ENCODE data around the gene ACVR2B. TPM values are rescaled to one million over a fixed set of nuclear protein-coding genes. Genes with fewer than 3 reads are reported as not detected.

Gene ACVR2B
- total RNA-seq, 2 donors from 2014 or later: 108 to 112 TPM

GRCh38 chr3:38522002-38522401 lies 68.3 kb downstream of the ACVR2B start:
- H3K36me3 Mint-ChIP-seq (ENCODE audit: low read depth): peaks cover 30% of the 10 kb centered on the region
- Histone ChIP-seq H3K4me1 (ENCODE audit: control insufficient read depth, insufficient read depth, low read length) (no peaks in the 10 kb centered on the region), H3K4me3 (ENCODE audit: low read length) (no peak overlapping the region), H3K9me3 (ENCODE audit: control insufficient read depth, low read length) (no peaks in the 10 kb centered on the region), H3K36me3 (ENCODE audit: control insufficient read depth, insufficient read depth, low read length) (peaks cover 27% of the 10 kb centered on the region), H3K9ac (ENCODE audit: extremely low read depth, low read length, poor library complexity, severe bottlenecking) (no peak overlapping the region), H3K27ac (ENCODE audit: low read depth, low read length) (no peak overlapping the region), H3K27me3 (ENCODE audit: control insufficient read depth, insufficient read depth, low read length, poor library complexity, severe bottlenecking) (no peaks in the 10 kb centered on the region)
- H3K27me3 Mint-ChIP-seq (ENCODE audit: insufficient read depth): no peaks in the 10 kb centered on the region
- no peak for DNase-seq
- no peak overlapping the region for H3K27ac Mint-ChIP-seq
- TF ChIP-seq CTCF (conservative IDR thresholded peaks at IDR 0.05): no peak
- no peaks in the 10 kb centered on the region for H3K9me3 Mint-ChIP-seq
- WGBS, 2 experiments (ENCODE audit: insufficient coverage in 1 of 2, insufficient read length in 1 of 2): 92 to 100% methylated on average over 5 to 6 of the region's 6 CpGs
- peaks cover 13% of the 10 kb centered on the region for H3K4me1 Mint-ChIP-seq
- no peak overlapping the region for H3K4me3 Mint-ChIP-seq

- Histone ChIP-seq H3K4me3 (ENCODE audit: low read length) (no peak overlapping the region), H3K9me3 (ENCODE audit: control insufficient read depth, low read length) (no peaks in the 10 kb centered on the region), H3K27me3 (ENCODE audit: control insufficient read depth, insufficient read depth, low read length, poor library complexity, severe bottlenecking) (no peaks in the 10 kb centered on the region), H3K36me3 (ENCODE audit: control insufficient read depth, insufficient read depth, low read length) (peaks cover 27% of the 10 kb centered on the region), H3K4me1 (ENCODE audit: control insufficient read depth, insufficient read depth, low read length) (no peaks in the 10 kb centered on the region), H3K27ac (ENCODE audit: low read depth, low read length) (no peak overlapping the region), H3K9ac (ENCODE audit: extremely low read depth, low read length, poor library complexity, severe bottlenecking) (no peak overlapping the region)
- WGBS, 2 experiments (ENCODE audit: insufficient coverage in 1 of 2, insufficient read length in 1 of 2): 92 to 93% methylated on average over 5 of the region's 5 CpGs
- TF ChIP-seq CTCF (conservative IDR thresholded peaks at IDR 0.05): no peak
- H3K9me3 Mint-ChIP-seq: no peaks in the 10 kb centered on the region
- H3K27me3 Mint-ChIP-seq (ENCODE audit: insufficient read depth): no peaks in the 10 kb centered on the region
- no peak overlapping the region for H3K4me3 Mint-ChIP-seq
- peaks cover 32% of the 10 kb centered on the region for H3K36me3 Mint-ChIP-seq (ENCODE audit: low read depth)
- H3K4me1 Mint-ChIP-seq: peaks cover 13% of the 10 kb centered on the region
- no peak for DNase-seq
- H3K27ac Mint-ChIP-seq: no peak overlapping the region
These were observed 70.5 kb downstream of the ACVR2B start for GRCh38 chr3:38524141-38524739.

GRCh38 chr3:38526792-38527191 lies 73.1 kb downstream of the ACVR2B start:
- H3K27ac ChIP-seq (ENCODE audit: low read depth, low read length): no peak overlapping the region
- H3K9ac ChIP-seq (ENCODE audit: extremely low read depth, low read length, poor library complexity, severe bottlenecking): no peak overlapping the region
- WGBS, 2 experiments (ENCODE audit: insufficient coverage in 1 of 2, insufficient read length in 1 of 2): 93 to 96% methylated on average over 7 to 14 of the region's 14 CpGs
- no peaks in the 10 kb centered on the region for H3K9me3 ChIP-seq (ENCODE audit: control insufficient read depth, low read length)
- peaks cover 7% of the 10 kb centered on the region for H3K4me1 Mint-ChIP-seq
- peaks cover 26% of the 10 kb centered on the region for H3K36me3 ChIP-seq (ENCODE audit: control insufficient read depth, insufficient read depth, low read length)
- no peak overlapping the region for H3K4me3 ChIP-seq (ENCODE audit: low read length)
- H3K4me1 ChIP-seq (ENCODE audit: control insufficient read depth, insufficient read depth, low read length): no peaks in the 10 kb centered on the region
- no peak for DNase-seq
- TF ChIP-seq CTCF (conservative IDR thresholded peaks at IDR 0.05): no peak
- H3K27ac Mint-ChIP-seq: no peak overlapping the region
- H3K27me3 Mint-ChIP-seq (ENCODE audit: insufficient read depth): no peaks in the 10 kb centered on the region
- H3K36me3 Mint-ChIP-seq (ENCODE audit: low read depth): peaks cover 32% of the 10 kb centered on the region
- no peaks in the 10 kb centered on the region for H3K9me3 Mint-ChIP-seq
- H3K27me3 ChIP-seq (ENCODE audit: control insufficient read depth, insufficient read depth, low read length, poor library complexity, severe bottlenecking): no peaks in the 10 kb centered on the region
- H3K4me3 Mint-ChIP-seq: no peak overlapping the region
